Measurements from ENCODE around the gene LCE3E. TPM values are rescaled to one million over a fixed set of nuclear protein-coding genes. Genes with fewer than 3 reads are reported as not detected.
"Not testable (repeated sequence)": the region's sequence is repeated elsewhere in the genome, so short reads cannot be mapped to it uniquely, and the experiment has no call there.

LCE3E gene, protein sequence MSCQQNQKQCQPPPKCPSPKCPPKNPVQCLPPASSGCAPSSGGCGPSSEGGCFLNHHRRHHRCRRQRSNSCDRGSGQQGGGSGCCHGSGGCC
- not detected for total RNA-seq (ENCODE audit: insufficient read depth, low replicate concordance)

GRCh38 chr1:152566681-152567080, at the start of gene LCE3E:
Gene LCE3E, minus strand, starts transcription at chr1:152566780. Its CDS starts 572 bp downstream, at chr1:152566208.
- no peak for DNase-seq (ENCODE audit: low spot score)

DNA sequence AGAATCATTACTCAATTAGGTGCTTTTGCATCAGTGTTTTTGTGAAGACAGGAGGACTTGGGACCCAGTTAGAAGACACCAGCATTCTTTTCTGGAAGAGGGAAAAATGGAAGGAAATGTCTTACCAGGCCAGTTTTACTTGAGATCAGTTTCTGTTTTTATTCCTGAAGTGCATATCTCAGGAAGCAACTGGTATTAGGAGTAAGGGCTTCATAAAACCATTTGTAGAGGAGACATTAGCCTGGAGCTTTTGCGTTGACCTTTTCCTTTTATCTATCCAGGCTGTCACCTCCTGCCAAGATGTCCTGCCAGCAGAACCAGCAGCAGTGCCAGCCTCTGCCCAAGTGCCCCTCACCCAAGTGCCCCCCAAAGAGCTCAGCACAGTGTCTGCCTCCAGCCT, 46.9 kb upstream of the LCE3E start, which contains the start of gene LCE3B:
LCE3B (plus strand) TSS at position 301 of the 400 bp plus-strand sequence; CDS start at position 301, 0 bp downstream.
- DNase-seq (ENCODE audit: low spot score) = no peak

- no peak for DNase-seq (ENCODE audit: low spot score)
Observed at GRCh38 chr1:152599934-152600333, 33.4 kb upstream of the LCE3E start, which contains the start of gene LCE3C. Gene LCE3C, plus strand, starts transcription at chr1:152600234. Its CDS starts 498 bp downstream, at chr1:152600732.

DNA sequence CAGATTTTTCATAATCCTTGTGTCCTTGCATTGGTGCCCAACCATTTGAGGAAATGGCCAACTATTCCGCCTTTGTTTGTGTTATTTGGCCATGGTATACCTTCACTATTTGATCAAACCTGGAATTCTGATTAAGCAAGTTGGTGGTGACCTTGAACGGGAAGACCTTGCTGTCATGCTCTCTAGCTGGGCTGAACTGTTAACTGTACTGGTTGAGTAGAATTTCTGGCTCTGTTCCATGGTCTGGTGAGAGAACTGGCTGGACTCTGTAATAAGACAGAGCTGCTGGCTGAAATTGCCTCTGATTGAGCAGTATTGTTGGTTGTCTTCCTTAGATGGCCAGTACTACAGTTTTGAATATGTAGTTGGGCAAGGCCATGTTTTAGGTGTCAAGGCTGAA, 30.4 kb upstream of the LCE3E start:
- no peak for DNase-seq (ENCODE audit: low spot score)

DNA sequence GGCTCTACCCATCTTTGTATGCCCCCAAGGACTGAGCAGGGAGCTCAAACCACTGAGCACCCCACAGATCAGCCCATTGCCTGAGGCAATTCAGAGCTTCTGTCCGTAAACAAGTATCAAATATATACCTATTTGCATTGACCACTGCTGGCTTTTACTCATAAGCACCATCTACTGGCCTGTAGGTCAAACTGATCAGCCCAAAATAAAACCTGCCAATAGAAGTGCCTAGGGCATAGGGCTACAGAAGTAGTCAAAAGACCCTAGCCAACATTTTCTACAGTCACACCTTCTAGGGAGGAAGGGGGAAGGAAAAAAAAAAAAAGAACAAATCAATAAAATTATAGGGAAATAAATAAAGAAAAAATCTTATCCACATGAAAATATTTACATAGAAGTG, 19.0 kb upstream of the LCE3E start:
- DNase-seq (ENCODE audit: low spot score) = no peak

- no peak for DNase-seq (ENCODE audit: low spot score)
Observed at GRCh38 chr1:152582647-152583046, 16.1 kb upstream of the LCE3E start.

DNA sequence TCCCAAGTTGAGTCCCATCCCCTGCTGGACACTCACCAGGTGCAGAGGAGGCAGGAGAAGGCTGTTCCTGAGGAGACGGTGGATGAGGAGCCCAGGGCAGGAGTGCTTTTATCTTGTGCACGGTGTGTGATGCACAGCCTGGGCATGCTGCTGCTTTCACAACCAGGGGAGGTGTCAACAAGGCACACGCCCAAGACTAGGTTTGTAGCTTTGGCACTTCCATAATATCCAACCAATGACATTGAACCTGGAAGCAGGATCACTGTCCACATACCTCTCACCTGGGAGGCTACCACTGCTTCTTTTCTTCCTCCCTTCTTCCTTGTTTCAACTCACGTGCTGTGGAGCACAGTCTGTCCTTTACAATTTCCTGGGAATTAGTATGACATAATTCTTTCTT, 13.9 kb upstream of the LCE3E start, which contains the start of gene LCE3D:
LCE3D (minus strand) TSS at position 84 of the 400 bp plus-strand sequence. CDS start 580 bp downstream, outside the sequence.
- DNase-seq (ENCODE audit: low spot score) = no peak

GRCh38 chr1:152579526-152579925, 12.9 kb upstream of the LCE3E start:
- not testable (repeated sequence) for DNase-seq (ENCODE audit: low spot score)

GRCh38 chr1:152577168-152577567, 10.6 kb upstream of the LCE3E start:
- DNase-seq (ENCODE audit: low spot score) = no peak

DNA sequence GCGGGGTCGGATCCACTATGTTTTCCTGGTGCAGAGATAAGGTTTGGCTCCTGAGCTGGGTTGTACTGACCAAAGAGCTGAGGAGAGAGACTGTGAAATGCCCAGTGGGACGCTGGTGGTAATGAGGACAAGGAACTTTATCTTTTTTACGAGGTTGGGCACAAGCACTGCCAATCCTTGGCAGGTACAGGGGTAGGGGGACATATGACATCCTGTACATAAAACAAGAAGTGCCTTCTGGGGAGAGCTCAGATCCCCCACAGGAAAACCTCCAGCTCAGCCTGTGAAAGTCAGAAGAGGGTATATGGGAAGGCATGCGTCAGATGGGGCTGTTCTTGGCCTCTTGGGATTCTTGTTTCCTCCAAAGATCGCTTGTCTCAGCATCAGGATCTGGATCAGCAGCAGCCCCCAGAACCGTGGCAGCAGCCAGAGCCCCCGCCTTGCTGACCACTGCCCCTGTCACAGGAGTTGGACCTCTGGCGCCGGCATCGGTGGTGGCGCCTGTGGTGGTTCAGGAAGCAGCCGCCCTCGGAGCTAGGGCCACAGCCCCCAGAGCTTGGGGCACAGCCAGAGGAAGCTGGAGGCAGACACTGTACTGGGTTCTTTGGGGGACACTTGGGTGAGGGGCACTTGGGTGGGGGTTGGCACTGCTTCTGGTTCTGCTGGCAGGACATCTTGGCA, 905 bp downstream of the LCE3E start:
- DNase-seq (ENCODE audit: low spot score) = no peak

DNA sequence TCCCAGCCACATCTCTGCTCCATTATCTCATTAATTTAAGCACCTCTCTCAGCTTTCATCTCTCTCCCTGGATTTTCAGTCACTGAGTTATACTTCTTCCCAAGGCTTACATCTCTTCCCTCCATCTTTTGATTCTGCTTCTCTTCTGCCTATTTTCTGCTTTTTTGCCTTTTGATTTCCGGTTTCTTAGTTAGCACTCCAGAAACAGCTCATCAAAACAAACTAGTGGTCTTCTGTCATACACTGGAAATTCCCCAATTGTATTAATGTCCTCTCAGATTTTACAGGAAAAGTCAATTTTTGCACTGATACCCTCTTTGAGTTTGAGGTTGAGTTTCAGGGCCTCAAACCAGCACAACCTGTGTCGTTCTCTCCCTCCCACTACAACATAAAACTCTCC, 1.5 kb downstream of the LCE3E start:
- no peak for DNase-seq (ENCODE audit: low spot score)

GRCh38 chr1:152548358-152548757, 18.2 kb downstream of the LCE3E start:
- not testable (repeated sequence) for DNase-seq (ENCODE audit: low spot score)

DNA sequence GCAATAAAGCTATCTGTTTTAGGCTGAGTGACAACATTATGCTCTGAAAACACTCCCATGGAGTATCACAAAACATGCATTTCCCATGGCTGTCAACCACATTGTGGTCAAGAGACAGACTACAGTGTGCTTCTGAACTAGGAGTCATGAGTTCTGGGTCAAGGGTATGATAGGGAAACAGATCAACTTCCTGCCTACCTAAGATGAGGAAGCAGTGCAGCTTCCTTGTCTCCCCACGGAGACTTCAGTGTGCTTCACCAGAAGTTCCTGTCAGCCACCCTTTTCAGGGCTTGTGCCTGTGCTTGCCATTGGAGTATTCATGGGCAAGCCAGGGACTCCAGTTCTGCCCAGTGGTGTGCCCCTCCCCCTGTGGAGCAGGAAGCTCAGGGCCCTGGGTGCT, 19.9 kb downstream of the LCE3E start:
- DNase-seq (ENCODE audit: low spot score) = no peak

- no peak for DNase-seq (ENCODE audit: low spot score)
Observed at GRCh38 chr1:152543820-152544219, 22.8 kb downstream of the LCE3E start.

DNA sequence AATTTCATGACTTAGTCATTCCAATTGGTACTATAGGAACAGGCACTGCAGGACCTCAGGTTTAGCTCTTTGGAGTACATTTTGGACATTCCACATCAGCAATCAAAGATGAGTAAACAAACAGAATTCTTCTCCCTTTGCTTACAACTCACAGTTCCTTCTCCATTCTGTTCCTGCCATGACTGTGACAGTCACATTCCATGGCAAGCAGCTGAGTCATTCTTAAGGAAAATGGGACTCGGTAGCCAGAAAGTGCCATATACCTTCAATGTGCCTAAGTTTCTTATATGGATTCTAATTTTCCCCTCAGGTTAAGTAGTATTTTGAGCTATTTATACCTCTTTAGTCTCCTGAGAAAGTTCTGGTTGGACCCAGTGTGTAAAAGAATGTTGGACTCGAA, 26.7 kb downstream of the LCE3E start:
- no peak for DNase-seq (ENCODE audit: low spot score)

DNA sequence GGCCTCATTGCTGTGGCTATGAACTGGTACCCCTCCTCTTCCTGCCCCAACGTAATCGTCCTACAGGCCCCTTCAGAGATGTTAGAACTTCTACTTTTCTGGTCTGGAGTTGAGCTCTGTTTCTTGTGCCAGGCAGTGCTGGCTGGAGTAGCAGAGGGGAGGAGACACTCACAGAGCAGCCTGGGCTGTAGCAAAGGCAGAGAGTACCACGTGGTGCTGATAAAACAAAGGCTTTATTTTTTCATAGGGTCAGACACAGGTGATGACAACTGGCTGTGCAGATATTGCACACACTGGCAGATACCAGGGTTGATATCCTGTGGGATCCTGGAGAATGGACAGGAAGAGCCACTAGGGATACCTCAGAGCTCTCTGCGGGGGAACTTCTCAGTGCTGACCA, 29.1 kb downstream of the LCE3E start:
- DNase-seq (ENCODE audit: low spot score) = no peak

DNA sequence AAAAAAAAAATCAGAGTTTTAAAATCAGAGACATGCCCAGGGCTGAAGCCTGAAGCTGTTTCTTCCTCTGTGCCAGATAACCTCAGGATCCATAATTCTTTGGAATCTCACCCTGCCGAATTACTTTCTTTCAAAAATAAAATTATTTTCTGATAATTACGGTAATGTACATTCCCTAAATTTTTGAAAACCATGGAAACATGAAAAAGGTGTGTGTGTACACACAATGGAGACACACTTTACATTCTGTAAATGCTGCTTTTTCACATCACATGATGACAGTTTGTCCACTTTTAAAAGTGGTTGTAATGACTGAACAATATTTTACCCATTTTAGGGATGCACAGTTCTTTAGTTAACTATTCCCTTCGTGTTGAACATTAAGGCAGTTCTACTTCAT, 30.8 kb downstream of the LCE3E start:
- DNase-seq (ENCODE audit: low spot score) = no peak

- no peak for DNase-seq (ENCODE audit: low spot score)
Observed at GRCh38 chr1:152533327-152533938, 33.1 kb downstream of the LCE3E start.

DNA sequence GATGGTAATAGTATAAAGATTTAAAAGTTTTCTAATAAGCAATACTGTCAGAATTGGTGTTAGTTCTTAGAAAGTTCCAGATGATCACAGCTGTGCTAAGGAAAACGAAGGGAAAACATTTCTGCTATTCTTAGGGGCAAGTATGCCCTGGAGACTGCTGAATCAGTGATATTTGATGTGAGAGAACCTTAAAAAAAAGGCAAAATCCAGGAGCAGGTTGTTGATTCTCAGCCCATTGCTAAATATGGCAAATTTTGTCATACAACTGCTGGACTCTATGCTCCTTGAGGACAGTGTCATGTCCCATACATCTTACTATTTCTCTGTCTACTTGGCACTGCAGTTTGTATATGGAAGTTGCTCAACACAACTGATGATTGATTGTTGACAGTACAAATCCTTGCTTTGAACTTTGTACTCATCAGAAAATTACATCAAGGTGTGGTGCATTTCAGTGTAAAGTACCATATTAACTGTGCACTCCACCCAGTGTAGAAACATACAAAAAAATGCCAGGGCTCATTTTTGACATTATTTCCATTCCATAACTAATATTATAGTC, 41.4 kb downstream of the LCE3E start:
- DNase-seq (ENCODE audit: low spot score) = no peak

GRCh38 chr1:152520561-152521090, 46.0 kb downstream of the LCE3E start:
- DNase-seq (ENCODE audit: low spot score) = no peak

DNA sequence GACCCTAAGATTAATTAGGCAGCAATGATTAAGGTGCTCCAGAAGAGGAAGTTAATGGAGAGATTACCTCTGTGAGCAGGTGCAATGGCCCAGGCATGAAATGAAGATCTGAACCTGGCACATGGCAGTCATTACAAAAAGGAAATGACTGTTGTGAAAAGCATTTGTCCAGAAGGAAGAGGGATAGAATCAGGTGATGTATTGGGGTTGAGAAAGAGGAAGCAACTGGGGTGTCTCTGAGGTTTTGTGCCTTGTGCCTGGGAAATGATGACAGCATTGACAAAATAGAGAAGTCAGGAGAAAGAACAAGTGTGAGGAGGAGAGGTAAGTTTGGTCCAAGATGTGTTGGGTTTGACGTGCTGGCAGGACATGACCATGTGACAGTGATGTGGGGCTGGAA, 46.7 kb downstream of the LCE3E start:
- DNase-seq (ENCODE audit: low spot score) = no peak

GRCh38 chr1:152517237-152517811, 49.3 kb downstream of the LCE3E start:
- no peak for DNase-seq (ENCODE audit: low spot score)

Measured in umbilical cord (tissue), 2 donors.